Measurements from ENCODE around the gene POLD2.
A peak's percentile ranks its signal among the peaks of the same experiment; 100 is the strongest.
"Not testable (repeated sequence)": the region's sequence is repeated elsewhere in the genome, so short reads cannot be mapped to it uniquely, and the experiment has no call there.

Gene POLD2

DNA sequence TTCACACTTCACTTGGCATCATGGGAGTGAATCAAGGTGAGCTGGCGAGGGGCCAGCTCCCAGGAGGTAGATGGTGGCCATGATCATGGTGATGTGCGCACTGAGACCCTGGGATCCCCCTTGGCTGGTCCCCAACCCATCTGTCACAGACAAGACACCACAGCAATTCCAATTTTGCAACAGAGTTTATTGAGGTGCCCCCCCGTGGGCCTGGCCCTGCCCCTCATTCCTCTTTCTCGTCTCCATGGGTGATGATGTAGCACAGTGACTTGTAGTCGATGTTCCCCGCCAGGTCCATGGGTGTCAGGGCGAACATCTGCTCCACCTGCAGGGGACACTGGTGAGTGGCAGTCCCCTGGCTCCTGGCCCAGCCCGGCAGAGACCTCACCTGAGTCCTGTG lies 15.3 kb upstream of the POLD2 start:
- no peak for DNase-seq

DNA sequence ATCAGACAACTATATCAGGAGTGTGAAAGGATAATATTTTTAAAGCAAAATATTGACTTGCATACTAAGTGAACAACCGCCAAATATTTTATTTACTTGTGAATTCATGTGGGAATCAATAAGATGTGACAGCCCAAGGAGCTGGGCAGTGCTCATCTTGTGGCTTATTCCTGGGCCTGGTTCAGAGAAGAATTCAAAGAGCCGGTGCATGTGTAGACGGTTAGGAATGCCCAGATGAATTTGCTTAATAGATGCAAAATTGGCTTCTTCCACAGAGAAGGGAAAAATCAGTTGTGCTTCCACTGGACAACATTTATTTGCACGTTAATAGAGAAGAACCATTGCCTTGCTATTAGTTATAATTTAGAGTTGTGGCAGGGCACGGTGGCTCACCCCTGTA lies 13.4 kb upstream of the POLD2 start:
- DNase-seq, result no peak

DNA sequence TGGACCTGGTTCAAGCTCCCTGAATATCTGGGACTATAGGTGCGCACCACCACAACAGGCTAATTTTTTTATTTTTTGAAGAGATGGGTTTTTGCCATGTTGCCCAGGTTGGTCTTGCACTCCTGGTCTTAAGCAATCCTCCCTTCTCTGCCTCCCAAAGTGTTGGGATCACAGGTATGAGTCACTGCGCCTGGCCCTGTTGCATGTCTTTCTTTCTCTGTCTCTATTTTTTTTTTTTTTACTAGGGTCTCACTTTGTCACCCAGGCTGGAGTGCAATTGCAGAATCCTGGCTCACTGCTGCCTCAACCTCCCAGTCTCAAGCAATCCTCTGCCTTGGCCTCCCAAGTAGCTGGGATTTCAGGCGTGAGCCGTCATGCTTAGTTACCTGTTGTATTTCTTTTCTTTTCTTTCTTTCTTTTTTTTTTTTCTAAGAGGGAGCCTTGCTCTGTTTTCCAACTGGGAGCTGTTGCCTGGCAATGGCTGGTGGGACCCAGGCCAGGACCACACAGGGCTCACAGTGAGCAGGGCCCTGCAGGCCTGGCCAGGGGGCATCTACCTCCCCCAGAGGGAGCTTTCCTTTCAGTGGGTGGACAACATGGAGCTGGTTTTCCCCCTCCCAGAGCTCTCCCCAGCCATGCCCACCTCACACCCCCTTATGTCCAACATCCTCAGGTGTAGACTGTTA lies 11.7 kb upstream of the POLD2 start:
- peak; percentile 46 for DNase-seq

DNA sequence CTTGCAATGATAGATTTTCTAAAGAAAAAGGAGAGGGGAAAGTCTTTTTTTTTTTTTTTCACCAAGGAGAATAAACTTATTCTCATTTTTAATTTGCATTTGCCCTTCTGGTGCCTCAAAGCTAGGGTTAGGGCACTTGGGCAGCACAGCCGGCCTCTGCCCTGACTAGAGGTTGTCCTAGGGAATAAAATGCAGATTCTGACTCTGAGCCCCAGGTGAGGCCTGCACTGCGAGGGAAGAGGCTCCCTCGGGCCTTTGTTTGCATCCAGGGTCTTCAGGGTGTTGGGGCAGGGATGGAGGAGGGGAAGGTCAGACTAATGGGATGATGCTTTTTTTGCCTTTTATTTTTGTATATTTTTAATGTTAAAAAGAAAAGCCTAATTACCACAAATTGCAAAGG lies 9.9 kb upstream of the POLD2 start:
- DNase-seq, result no peak

DNA sequence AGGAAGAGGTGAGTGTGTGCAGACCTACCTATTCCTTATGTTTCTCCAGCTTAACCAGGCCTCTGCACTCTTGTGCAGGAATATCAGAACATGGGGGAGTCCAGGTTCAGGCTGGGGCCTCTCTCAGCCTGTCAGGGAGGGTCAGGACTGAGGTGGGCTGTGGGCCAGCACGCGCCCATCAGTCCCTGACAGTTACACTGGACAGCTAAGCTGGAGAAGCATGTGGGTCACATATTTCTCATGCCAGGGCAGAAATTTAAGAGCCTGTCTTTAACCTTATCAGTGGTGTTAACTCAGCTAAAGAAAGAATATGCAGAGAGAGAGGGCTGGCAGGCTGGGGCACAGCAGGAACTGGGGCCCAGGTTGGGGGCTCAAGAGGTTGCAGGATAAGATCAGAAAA lies 8.7 kb upstream of the POLD2 start:
- peak; percentile 95 for DNase-seq

DNA sequence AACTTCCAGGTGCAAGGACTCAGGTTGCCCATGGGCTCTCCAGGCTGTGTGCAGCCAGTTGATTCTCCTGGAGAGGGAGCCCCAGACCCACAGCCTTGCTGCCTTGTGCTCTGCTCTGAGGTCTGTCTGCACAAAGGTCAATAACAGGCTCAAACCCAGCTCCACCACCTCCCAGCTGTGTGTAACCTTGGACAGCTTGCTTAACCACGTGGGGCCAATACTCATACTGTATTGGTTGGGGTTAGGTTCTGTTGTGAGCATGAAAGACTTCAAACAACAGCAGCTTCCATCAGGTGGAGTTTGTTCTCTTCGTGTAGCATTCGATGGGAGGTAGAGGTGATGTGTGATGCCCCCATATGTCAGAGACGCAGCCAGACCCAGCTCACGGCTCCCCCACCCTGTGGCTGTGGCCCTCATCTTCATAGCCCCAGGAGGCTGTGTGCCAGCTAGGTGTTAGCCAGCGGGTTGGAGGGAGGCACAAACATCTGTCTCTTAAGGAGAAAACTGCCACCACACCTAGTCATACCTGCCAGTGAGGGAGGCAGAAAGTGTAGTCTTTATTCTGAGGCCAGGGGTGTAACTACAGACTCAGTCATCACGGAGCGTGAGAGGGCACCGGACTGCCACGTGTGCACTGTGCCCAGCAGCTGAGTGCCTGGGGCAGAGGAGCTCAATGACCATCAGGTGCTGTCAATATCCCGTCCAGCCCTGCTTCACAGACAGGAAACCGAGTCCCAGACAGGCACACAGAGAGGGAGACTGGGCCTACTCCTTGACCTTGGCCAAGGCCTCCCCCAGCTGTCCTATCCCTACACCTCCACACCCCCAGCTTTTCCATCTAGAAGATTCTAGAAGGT lies 8.1 kb upstream of the POLD2 start:
- peak; percentile 52 for DNase-seq

DNA sequence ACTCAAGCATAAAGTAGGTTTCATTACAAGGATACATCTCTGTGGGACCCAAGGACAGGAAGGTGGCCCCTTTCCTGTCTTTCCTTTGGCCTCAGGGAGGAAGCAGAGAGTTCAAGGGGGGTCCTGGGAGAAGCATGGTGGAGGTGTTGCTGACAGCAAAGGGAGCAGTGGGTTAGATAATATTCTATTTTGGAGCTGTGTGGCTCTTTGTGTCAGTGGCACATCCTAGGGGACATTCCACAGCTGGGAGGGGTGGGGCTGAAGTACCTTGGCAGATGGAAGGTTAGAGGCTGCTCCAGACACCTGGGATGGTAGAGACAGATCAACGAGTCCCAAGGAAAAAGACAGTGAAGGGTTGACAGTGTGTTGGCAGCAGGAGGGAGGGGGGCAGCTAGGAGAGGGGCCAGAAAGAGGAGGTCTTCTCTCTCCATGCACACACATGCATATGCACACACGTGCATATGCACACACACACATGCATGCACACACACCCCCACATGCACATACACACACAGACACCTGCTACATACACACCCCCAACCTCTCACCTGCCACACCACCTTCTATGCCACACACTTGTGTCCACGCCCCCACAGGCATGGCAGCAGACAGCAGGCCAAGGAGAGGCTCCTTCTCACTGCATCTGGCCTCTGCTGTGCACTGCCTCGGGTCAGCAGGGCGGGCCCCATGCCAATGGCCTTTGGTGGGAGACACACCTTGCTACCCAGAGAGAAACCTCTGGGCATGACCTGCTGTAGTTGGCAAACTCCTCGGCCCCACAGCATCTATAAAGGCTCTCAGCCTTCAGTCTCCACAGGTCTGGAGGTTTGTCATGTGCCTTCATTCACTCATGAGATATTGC lies 5.6 kb upstream of the POLD2 start:
- DNase-seq, result no peak

DNA sequence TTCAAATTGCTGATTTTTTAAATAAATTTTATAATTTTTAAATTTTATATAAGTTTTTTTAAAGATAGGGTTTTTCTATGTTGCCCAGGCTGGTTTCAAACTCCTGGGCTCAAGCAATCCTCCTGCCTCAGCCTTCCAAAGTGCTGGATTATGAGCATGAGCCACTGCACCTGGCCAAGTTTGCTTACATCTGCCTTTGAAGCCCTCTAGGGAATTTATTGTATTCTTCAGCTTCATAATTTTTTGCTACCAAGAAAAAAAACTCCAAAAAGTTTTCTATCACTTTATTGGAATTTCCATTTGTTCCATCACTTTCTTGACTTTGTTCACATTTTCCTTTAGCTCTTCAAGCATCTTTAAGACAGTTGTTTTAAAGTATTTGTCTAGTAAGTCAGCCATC lies 3.8 kb upstream of the POLD2 start:
- no peak for DNase-seq

DNA sequence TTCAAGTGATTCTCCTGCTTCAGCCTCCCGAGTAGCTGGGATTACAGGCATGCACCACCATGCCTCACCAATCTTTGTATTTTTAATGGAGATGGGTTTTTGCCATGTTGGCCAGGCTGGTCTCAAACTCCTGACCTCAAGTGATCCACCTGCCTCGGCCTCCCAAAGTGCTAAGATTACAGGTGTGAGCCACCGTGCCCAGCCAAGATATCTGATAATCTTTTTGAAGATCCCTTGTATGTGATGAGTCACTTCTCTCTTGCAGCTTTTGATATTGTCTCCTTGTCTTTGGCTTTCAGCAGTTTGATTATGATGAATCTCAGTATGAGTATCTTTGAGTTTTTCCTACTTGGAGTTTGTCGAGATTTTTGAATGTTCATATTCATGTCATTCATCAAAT lies 3.2 kb upstream of the POLD2 start:
- DNase-seq, result not testable (repeated sequence)

DNA sequence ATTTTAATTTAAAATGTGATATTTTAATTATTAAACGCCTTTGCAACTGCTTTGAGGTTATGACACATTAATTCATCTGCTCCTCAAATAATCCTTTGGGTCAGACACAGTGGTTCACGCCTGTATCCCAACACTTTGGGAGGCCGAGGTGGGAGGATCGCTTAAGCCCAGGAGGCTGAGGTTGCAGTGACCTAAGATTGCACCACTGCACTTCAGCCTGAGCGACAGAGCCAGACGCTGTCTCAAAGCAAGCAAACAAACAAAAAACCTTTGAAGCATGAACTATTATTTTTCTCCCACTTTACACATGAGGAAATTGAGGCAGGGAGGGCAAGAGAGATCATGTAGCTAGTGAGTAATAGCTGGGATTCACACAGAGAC lies 1.5 kb upstream of the POLD2 start:
- no peak for DNase-seq

DNA sequence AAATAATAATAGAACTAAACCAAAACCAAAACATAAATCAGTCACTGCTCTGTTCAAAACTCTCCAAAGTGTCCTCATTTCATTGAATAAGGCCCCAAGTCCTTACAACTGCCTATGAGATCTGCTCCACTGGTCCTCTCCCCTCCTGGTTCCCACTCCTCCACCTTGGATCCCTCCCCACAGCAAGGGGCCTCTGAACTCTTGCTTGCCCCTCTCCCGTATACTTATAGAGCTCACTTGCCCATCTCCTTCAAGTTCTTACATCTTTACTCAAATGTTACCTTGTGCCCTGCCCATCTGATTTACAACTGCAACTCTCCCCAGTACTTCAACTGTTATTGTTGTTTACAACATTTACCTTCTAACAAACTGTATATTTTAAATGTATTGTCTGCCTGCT lies 819 bp downstream of the POLD2 start:
- no peak for DNase-seq

DNA sequence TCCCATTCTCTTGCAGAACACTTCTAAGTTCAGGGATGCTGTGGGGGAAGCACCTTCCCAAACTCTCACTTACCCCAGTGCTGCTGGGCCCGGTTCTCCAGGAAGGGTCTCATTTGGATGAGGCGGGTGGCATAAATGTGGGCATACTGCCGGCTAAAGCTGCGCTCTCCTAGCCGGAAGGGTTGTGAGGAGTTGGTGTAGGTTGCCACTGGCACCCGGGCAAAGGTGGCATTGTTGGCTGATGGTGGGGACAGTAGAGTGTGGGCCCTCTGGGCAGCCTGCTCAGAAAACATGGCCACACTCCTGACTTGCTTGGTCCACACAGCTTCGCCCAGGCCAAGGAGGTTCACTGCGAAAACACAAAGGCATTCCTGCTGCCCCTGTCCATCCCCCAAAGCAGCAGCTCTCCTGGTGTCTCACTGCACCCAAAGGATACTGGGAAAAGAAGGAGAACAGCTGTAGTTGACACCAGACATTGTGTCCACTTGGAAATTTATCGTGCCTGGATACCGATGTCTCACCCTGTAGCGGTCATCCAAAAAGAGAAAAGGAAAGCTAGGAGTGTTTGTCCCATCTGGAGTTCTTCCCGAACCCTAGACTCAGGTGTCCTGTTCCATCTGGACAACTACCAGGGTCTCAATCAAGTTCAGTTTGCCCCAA lies 1.5 kb downstream of the POLD2 start:
- DNase-seq, result no peak

DNA sequence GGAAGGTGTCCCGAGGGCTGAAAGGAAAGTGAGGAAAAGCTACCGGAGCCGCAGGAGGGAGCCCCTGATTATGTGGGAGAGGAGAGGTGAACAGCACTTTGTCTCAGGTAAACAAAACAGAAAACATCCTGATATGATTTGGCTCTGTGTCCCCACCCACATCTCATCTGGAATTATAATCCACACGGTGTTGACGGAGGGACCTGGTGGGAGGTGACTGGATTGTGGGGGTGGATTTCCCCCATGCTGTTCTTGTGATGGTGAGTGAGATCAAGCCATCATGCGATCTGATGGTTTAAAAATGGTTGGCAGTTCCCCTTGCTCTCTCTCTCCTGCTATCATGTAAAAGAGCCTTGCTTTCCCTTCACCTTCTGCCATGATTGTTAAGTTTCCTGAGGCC lies 3.0 kb downstream of the POLD2 start:
- no peak for DNase-seq

DNA sequence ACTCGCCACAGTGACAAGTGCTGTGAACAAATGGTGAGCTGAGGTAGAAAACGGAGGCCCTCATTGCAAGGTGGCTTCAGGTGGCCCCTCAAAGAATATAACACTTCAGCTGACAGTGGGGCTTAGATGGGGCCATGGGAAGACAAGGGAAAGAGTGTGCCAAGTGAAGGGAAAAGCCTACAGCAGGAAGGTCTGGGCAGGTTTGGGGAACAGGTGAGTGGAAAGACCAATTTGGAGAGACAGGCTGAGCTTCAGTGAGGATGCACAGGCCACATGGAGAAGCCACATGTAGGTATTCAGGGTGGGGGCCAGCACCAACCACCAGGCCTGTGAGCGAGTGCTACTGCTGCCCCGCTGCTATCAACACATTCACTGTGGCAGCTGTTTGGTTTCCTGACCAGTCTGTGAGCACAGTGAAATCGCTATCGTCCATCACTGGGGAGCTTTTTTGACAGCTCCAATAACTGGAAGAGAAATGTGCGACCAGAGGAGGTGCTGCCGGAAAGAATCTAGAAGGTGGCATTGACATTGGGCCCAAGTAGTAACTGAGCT lies 3.4 kb downstream of the POLD2 start:
- no peak for DNase-seq

DNA sequence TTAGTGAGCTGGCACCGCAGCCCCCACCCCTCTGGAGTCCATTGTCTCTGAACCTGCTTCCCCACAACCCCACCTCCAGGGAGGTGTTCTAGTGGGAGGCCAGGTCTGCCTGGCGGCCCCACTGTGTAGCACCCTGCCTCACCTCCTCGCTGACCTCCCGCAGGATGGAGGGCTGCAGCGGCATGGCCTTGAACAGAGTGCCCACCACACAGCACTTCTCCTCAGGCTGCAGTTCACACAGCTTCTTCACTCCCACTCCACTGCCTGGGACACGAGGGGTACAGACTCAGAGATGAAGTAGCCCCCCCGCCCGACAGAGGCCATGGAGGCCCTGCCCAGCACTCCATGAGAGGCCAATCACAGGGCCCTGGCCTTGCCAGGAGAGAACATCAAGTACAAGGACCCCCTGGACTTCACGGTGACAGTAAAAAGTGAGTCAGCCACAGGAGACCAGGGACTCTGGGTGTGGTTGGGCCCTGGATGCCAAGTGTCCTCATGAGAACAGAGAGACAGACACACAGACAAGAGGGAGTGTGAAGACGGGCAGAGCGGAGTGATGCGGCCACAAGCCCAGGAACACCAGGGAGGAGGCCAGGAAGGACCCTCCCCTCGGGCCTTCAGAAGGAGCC lies 5.4 kb downstream of the POLD2 start:
- DNase-seq, result no peak

DNA sequence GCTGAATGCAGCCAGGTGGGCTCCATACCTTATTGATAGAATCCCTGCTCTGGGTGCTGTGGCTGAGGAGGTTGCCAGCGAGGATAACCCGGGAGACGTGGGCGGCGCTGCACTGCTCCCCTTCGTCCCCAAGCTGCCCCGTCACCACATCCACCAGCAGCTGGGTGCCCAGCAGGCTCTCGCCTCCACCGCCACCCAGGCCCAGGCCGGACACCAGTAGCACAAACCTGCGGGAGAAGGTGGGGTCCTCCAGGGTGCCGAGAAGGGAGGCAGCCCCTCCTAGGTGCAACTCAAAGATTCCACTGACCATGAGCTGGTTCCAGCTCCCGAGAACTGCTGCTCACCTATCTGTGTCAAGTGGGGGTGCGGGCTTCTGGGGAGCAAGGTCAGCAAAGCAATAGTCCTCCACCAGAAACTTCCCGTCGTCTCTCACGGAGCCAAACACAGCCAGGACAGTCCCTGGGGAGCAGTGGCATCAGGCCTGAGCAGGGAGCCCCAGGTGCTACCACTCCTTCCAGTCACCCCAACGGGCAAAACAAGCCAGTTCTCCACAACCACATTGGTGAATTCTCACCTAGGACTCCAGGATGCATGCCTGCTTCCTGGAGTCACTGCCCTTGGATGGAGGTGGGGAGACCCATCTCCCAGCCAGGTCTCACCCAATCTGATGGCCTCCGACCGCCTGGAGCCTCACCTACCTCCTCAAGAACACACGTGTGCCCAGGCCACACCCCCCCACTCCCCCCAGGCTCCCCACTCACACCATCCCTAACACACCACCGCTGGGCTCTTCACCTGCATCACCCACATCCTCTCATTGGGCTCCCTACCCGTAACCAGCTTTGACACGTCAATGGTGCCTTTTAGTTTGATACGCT lies 6.3 kb downstream of the POLD2 start:
- no peak for DNase-seq

DNA sequence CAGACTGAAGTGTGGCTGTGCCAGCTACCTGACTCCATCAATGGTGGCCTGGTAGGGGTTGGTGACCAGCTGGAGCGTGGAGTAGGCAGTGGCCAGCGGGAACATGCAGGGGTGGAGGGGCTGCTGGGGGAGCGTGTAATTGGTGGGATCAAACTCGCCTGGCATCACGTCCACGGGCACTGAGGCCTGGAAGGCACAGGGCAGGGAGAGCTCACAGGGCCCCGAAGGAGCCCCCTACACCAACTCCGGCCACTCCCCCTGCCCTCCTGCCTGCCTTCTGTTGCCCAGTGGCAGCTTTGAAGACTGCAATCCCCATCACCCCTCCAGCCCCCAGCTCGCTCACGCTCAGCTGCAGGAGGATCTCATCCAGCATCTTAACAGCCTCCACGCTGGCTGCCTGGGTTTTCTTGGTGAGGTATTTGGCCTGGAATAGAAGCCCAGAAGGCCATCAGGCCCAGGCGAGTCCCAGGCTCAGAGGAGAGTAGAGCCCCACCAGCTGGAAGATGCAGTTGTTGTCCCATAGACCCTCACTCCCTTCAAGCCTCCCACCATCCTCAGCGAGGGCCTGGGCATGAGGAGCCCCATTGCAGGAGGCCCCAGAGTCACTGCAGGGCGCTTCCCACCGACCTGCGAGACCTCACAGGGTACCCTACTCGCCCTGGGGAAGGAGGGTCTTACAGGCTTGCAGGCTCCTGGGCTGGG lies 7.1 kb downstream of the POLD2 start:
- DNase-seq, result no peak

DNA sequence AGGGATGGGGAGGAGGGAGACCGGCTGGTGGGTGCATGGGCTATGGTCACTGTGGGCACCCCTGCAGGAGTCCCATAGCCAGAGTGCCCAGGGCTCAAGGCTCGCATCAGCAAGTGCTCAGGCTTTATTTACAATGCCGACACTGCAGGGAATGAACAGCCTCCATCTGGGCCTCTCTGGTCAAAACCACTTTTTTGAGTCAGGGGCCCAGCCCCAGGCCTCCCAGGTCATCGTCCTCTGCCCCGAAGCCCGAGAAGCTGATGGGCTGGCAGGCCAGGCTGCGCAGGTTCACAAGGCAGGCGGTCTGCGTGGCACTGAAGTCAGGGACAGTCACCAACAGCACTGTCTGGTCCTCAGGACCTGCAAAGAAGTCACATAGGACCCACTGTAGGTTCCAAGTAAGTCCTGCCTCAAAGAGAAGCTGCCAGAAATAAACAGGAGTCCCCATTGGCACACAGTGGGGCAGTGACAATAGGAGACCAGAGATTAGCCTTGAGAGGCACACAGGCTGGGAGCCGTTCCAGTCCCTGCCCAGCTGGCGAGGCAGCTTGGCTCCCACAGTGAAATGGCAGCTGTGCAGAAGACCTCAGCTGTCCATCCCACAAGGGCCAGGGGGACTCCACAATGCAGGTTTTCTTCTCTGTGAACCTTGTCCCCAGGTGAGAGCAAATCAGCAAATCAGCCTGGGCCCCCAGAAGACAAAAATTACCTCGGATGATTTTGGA lies 8.6 kb downstream of the POLD2 start:
- no peak for DNase-seq

DNA sequence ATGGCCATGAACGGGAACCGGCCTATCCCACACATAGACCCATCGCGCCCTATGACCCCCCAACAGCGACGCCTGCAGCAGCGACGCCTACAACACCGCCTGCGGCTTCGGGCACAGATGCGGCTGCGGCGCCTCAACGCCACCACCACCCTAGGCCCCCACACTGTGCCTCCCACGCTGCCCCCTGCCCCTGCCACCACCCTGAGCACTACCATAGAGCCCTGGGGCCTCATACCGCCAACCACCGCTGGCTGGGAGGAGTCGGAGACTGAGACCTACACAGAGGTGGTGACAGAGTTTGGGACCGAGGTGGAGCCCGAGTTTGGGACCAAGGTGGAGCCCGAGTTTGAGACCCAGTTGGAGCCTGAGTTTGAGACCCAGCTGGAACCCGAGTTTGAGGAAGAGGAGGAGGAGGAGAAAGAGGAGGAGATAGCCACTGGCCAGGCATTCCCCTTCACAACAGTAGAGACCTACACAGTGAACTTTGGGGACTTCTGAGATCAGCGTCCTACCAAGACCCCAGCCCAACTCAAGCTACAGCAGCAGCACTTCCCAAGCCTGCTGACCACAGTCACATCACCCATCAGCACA lies 9.5 kb downstream of the POLD2 start:
- DNase-seq, result no peak
